HL-60 (cell line): ENCODE data around the gene HDAC7.

Experiments used
- DNase-seq, 2 experiments: peaks; one replicate each; pipeline ENCODE4 v3.0.0-alpha.2; 2010 to 2020; ENCODE audit warnings: low read depth in 1 of 2, low spot score in 1 of 2
- H3K27ac ChIP-seq: fragments of 250-450 bp; sonication (Bioruptor Pico); replicated peaks from 2 replicates; pipeline ENCODE4 v1.5.1; 2020; ENCODE audit warnings: mild to moderate bottlenecking, moderate library complexity
- H3K27me3 ChIP-seq: fragments of 250-450 bp; sonication (Bioruptor Pico); 2 replicates; pipeline ENCODE4 v1.5.1; 2021; ENCODE audit warnings: mild to moderate bottlenecking, moderate library complexity; ENCODE audit not compliant: insufficient read depth, poor library complexity, severe bottlenecking
- H3K4me3 ChIP-seq: replicated peaks from 2 replicates; pipeline ENCODE4 v1.5.1; 2011; ENCODE audit warnings: mild to moderate bottlenecking, control low read depth, low read length; ENCODE audit not compliant: insufficient read depth
- CTCF ChIP-seq: IDR thresholded peaks from one replicate; pipeline ENCODE4 v1.5.1; 2011; ENCODE audit warnings: low read length, control low read depth, inconsistent platforms; ENCODE audit not compliant: insufficient read depth
- GABPA ChIP-seq: IDR thresholded peaks from 2 replicates; pipeline ENCODE4 v1.6.1; 2012; ENCODE audit warnings: low read depth
- POLR2AphosphoS5 ChIP-seq: IDR thresholded peaks from 2 replicates; pipeline ENCODE4 v1.6.1; 2012; ENCODE audit warnings: low read depth
- REST ChIP-seq: IDR thresholded peaks from 2 replicates; pipeline ENCODE4 v1.6.1; 2012; ENCODE audit warnings: low read depth; ENCODE audit not compliant: insufficient replicate concordance
- SPI1 ChIP-seq: IDR thresholded peaks from 2 replicates; pipeline ENCODE4 v1.6.1; 2012; ENCODE audit warnings: low read depth, mild to moderate bottlenecking, borderline replicate concordance

The HDAC7 gene

GRCh38 chr12:47754881-47755280, 64.8 kb downstream of the HDAC7 start:
- H3K4me3 ChIP-seq: no peak overlapping the region
- no peak for TF ChIP-seq SPI1
- no peak for TF ChIP-seq REST
- TF ChIP-seq GABPA: no peak
- no peak for TF ChIP-seq CTCF
- TF ChIP-seq POLR2AphosphoS5: no peak
- H3K27me3 ChIP-seq: no peaks in the 10 kb centered on the region
- no peak overlapping the region for H3K27ac ChIP-seq
- DNase-seq: no peak

DNA sequence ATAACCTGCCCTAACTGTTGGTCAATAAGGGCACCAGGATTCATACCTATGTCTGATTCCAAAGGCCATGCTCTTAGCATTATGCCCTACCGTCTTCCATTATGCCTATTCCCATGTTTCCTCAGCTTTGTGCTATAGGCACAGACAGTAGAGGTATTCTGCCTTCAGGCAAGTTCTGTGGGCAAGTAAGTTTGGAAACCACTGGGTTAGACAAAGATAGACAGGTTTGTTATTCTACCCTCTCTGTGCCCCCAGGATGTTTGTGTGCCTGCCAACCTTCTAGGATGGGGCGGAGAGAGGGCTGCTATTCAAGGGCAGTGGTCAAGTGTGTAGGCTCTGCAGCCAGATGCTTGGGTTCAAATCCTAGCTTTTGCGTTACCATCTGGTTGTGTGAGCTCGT, 65.6 kb downstream of the HDAC7 start:
- Histone ChIP-seq H3K27me3 (no peaks in the 10 kb centered on the region), H3K4me3 (no peak overlapping the region), H3K27ac (no peak overlapping the region)
- TF ChIP-seq CTCF: no peak
- no peak for TF ChIP-seq POLR2AphosphoS5
- TF ChIP-seq REST: no peak
- no peak for TF ChIP-seq GABPA
- no peak for TF ChIP-seq SPI1
- no peak for DNase-seq

DNA sequence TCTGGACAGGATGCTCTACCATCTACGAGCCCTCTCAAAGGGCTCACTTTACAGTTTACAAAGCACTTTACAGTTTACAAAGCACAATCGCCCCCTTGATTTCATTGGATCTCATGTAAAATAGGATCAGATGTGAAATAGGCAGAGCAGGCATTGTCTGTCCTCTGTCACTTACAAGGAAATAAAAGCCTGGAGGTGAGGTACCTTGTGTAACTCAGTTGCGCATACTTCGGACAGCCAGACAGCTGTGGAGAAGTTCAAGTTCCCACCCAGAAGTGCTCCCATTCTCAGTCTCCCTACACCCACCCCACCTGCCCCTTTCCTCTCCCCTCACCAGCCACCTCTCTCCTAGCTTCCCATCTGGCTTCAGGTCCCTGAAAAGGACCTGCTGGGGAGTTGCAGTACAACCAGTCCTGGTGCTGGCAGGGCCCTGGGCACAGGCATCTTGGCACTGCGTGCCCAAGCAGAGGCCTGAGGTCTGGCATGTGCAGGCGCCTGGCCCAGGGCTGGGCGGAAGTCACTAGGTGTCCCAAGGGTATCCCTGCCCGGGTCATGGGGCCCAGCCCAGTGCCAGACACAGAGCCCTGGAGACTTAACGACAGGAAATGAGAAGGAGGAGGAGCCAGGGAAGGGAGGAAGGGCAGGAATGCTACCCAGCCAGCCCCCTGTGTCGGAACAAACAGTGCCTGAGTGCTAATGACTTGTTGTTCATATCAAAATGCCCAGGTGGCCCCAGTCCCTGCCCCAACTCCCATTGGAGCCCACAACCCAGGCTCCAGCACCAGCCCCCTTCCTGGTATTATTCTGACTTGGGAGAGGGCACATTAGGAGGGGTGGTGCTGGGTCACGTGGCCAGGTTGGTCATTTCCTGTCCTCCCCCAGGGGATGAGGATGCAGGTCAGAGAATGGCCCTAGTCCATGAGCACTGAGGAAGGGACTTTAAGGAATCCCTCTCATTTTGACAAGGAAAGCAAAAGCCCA, 66.4 kb downstream of the HDAC7 start:
- TF ChIP-seq POLR2AphosphoS5: no peak
- no peak for TF ChIP-seq CTCF
- TF ChIP-seq GABPA: no peak
- no peak for TF ChIP-seq REST
- no peak for TF ChIP-seq SPI1
- Histone ChIP-seq H3K4me3 (no peak overlapping the region), H3K27ac (no peak overlapping the region), H3K27me3 (no peaks in the 10 kb centered on the region)
- DNase-seq: peak in 1 of 2 experiments; percentile 22
